ENCODE measurements around the gene XYLT1. TPM values are rescaled to one million over a fixed set of nuclear protein-coding genes. Genes with fewer than 3 reads are reported as not detected.

The XYLT1 gene
- total and polyA plus RNA-seq, 10 of the 15 experiments (the other 5 are each of a cell fraction or from before 2014, with no cell fraction given), result 0.88 to 14.8 (median 5.8) TPM

GRCh38 chr16:17469741-17470181 is 999 bp downstream of the XYLT1 start:
- H3K9ac ChIP-seq (ENCODE audit: control insufficient read depth, insufficient read depth, low read length), result peak overlapping the region; percentile 16
- ChIA-PET CTCF (interaction anchor here (0.6 to 10.5 kb wide), 21 partner anchors 11 to 609 kb away, joined by 3 to 85 read pairs (median 10); no protein-coding TSS in a partner anchor), POLR2A (interaction anchor here (0.9 to 1.8 kb wide), 4 partner anchors 49 to 216 kb away, joined by 3 to 6 read pairs (median 4); no protein-coding TSS in a partner anchor), RAD21 (ENCODE audit: unreplicated experiment) (interaction anchor here (0.7 to 11.3 kb wide), 13 partner anchors 21 to 608 kb away, joined by 3 to 111 read pairs (median 27); no protein-coding TSS in a partner anchor), SMC1A (ENCODE audit: uncharacterized antibody, unreplicated experiment) (interaction anchor here (0.7 to 8.5 kb wide), 13 partner anchors 53 to 607 kb away, joined by 3 to 119 read pairs (median 37); no protein-coding TSS in a partner anchor)
- peaks cover 6% of the 10 kb centered on the region for H3K79me2 ChIP-seq (ENCODE audit: control insufficient read depth, insufficient read depth, low read length)
- 9% methylated on average over 15 of the region's 16 CpGs for WGBS (ENCODE audit: insufficient coverage, insufficient replicate concordance, low lambda C conversion rate, missing lambda C conversion rate)
- 0 out of 2 replicates have a peak, but pooled peaks cover 2% of the 10 kb centered on the region for H4K20me1 ChIP-seq (ENCODE audit: control insufficient read depth, insufficient read depth)
- H2AFZ ChIP-seq (ENCODE audit: control insufficient read depth, low read depth, low read length), result no peak overlapping the region
- ATAC-seq, result peak; percentile 44
- no peak for FAIRE-seq
- no peaks in the 10 kb centered on the region for H3K9me3 ChIP-seq (replicated peaks; ENCODE audit: control insufficient read depth, insufficient read depth, low read length)
- intact Hi-C loops (cut with micrococcal nuclease; ENCODE audit: unreplicated experiment) (loop anchor here (2.0 to 10.0 kb wide), 8 partner anchors 53 to 395 kb away; no protein-coding TSS in a partner anchor), in situ Hi-C loops (cut with MboI) (loop anchor here (5.0 kb wide), 2 partner anchors 167 to 212 kb away; no protein-coding TSS in a partner anchor)
- no TSS peak for BruUV-seq (replicated peaks)
- DNase-seq (ENCODE audit: low read depth, low spot score), result no peak
- H3K4me2 ChIP-seq (ENCODE audit: control insufficient read depth, insufficient read depth), result peak overlapping the region; percentile 43
- peaks cover 0 to 3% of the 10 kb centered on the region in 2 experiments; a peak in 3 of 4 replicates for H3K27me3 ChIP-seq (replicated peaks in 1 of 2; ENCODE audit: control insufficient read depth in 2 of 2, insufficient read depth in 2 of 2, low read length in 1 of 2)
- H3K36me3 ChIP-seq (ENCODE audit: control insufficient read depth in 2 of 2, insufficient read depth in 2 of 2, low read length in 1 of 2), result no peaks in the 10 kb centered on the region
- TF ChIP-seq NR2F1 (conservative IDR thresholded peaks at IDR 0.05) (0 out of 2 replicates have a peak, but pooled peaks have one; percentile 0), RAD21 (IDR thresholded peaks at IDR 0.05; ENCODE audit: insufficient read depth, low read depth, low read length) (no peak)
- peaks cover 18% of the 10 kb centered on the region for H3K4me1 ChIP-seq (ENCODE audit: control insufficient read depth, insufficient read depth, low read length)
- H3K4me3 ChIP-seq, result peak overlapping the region; percentile 68
- no peak overlapping the region for H3K27ac ChIP-seq (ENCODE audit: control insufficient read depth, insufficient read depth)

DNA sequence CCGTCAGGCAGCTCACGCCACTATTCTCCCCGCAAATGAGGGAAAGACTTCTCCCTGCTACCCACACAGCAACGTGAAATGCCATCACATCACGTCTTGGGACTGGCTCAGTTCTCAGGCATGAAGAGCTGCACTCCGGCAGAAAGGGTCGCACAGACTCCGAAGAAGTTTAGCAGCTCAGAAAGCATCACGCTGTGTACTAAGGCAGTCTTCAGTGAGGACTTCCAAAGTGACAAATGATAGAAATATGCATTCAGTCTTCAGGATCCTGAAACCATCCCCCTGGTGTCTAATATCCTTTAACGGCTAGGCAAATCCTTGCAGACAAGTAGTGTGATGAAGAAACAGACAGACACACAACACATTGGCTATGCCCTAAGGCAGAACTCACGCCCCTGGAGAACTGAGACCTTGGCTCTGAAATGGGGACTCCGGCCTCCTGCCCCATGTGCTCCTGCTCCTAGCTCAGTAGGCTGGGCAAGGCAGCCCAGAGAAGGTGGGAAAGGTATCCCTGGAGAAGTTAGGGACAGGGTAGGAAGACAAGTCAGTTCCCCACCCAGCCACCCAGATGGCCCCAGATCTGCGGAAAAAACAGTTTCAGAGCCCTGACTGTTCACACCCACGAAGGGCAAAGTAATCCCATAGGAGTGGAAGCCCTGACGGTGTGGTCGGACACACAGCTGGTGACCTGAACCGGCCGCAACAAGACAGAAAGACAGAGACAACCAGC is 1.6 kb downstream of the XYLT1 start:
- H2AFZ ChIP-seq (ENCODE audit: control insufficient read depth, low read depth, low read length), result no peak overlapping the region
- in situ Hi-C loops (cut with MboI), result loop anchor here (5.0 kb wide), 2 partner anchors 167 to 212 kb away; no protein-coding TSS in a partner anchor
- WGBS (ENCODE audit: insufficient coverage, insufficient replicate concordance, low lambda C conversion rate, missing lambda C conversion rate), result 40% methylated on average over 18 of the region's 18 CpGs
- peak overlapping the region; percentile 43 for H3K4me2 ChIP-seq (ENCODE audit: control insufficient read depth, insufficient read depth)
- peak overlapping the region; percentile 68 for H3K4me3 ChIP-seq
- SMC1A ChIA-PET (ENCODE audit: uncharacterized antibody, unreplicated experiment), result interaction anchor here (0.5 to 8.5 kb wide), 29 partner anchors 11 to 680 kb away, joined by 3 to 119 read pairs (median 12); no protein-coding TSS in a partner anchor
- H4K20me1 ChIP-seq (ENCODE audit: control insufficient read depth, insufficient read depth), result 0 out of 2 replicates have a peak, but pooled peaks cover 2% of the 10 kb centered on the region
- no peaks in the 10 kb centered on the region for H3K36me3 ChIP-seq (ENCODE audit: control insufficient read depth in 2 of 2, insufficient read depth in 2 of 2, low read length in 1 of 2)
- peaks cover 12% of the 10 kb centered on the region for H3K4me1 ChIP-seq (ENCODE audit: control insufficient read depth, insufficient read depth, low read length)
- no peak for DNase-seq (ENCODE audit: low read depth, low spot score)
- intact Hi-C loops (cut with micrococcal nuclease; ENCODE audit: unreplicated experiment), result loop anchor here (2.0 to 10.0 kb wide), 8 partner anchors 52 to 394 kb away; no protein-coding TSS in a partner anchor
- CTCF ChIA-PET, result interaction anchor here (0.6 to 10.5 kb wide), 26 partner anchors 11 to 608 kb away, joined by 3 to 85 read pairs (median 10); no protein-coding TSS in a partner anchor
- no peak for FAIRE-seq
- RAD21 ChIA-PET (ENCODE audit: unreplicated experiment), result interaction anchor here (0.7 to 11.3 kb wide), 26 partner anchors 9 to 608 kb away, joined by 3 to 111 read pairs (median 12); no protein-coding TSS in a partner anchor
- ATAC-seq, result peak; percentile 28
- no peaks in the 10 kb centered on the region for H3K9me3 ChIP-seq (replicated peaks; ENCODE audit: control insufficient read depth, insufficient read depth, low read length)
- peaks cover 0 to 3% of the 10 kb centered on the region in 2 experiments; a peak in 3 of 4 replicates for H3K27me3 ChIP-seq (replicated peaks in 1 of 2; ENCODE audit: control insufficient read depth in 2 of 2, insufficient read depth in 2 of 2, low read length in 1 of 2)
- no TSS peak for BruUV-seq (replicated peaks)
- H3K27ac ChIP-seq (ENCODE audit: control insufficient read depth, insufficient read depth), result no peak overlapping the region
- POLR2A ChIA-PET, result interaction anchor here (0.9 to 3.9 kb wide), 6 partner anchors 49 to 216 kb away, joined by 3 to 24 read pairs (median 5); no protein-coding TSS in a partner anchor
- H3K9ac ChIP-seq (ENCODE audit: control insufficient read depth, insufficient read depth, low read length), result peak overlapping the region; percentile 16
- H3K79me2 ChIP-seq (ENCODE audit: control insufficient read depth, insufficient read depth, low read length), result peaks cover 6% of the 10 kb centered on the region
- TF ChIP-seq CBFB (IDR thresholded peaks at IDR 0.05; ENCODE audit: low read depth) (no peak), IKZF2 (IDR thresholded peaks at IDR 0.05) (peak in 1 of 2 experiments; percentile 16; a peak in 1 of 4 replicates), TBL1XR1 (IDR thresholded peaks at IDR 0.05; ENCODE audit: low read depth, low read length) (no peak), KLF5 (IDR thresholded peaks at IDR 0.05; ENCODE audit: partially characterized antibody) (no peak), SMC3 (IDR thresholded peaks at IDR 0.05; ENCODE audit: borderline replicate concordance, low read length) (no peak), ZNF592 (IDR thresholded peaks at IDR 0.05) (no peak), NR2F1 (conservative IDR thresholded peaks at IDR 0.05) (peak; percentile 23; the same call in 1 of the 2 replicates), YY1 (IDR thresholded peaks at IDR 0.05; ENCODE audit: low read depth, low read length) (no peak)

Measured in GM12878 (cell line).